GM19043 (cell line): ENCODE data around the gene CPHXL.
A peak's percentile ranks its signal among the peaks of the same experiment; 100 is the strongest.

Experiments
- ATAC-seq: cut with Tn5 transposase; IDR thresholded peaks from one replicate; pipeline ENCODE4 v1.9.1; 2021; ENCODE audit warnings: low read depth; ENCODE audit not compliant: unreplicated experiment

CPHXL gene

DNA sequence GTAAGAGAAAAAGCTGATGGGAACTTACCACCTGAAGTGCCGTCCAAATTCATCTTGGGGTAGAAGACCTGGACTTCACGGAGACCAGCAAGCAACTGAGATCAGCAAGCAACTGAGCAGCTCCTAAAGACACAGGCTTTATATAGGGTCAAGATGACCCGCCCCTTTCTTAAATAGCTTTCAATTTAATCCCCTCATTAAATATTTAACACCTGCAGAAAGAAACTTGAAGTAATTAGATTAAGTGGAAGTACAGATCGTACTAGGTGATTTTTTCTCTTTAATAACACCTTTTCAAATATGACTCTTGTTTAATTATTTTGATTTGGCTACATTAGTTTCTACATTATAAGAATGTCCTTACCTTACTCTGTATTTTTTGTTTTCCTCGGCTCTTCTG lies at the start of gene CPHXL:
CPHXL (minus strand) TSS at position 101 of the 400 bp plus-strand sequence; CDS start at position 53, 48 bp downstream.
- ATAC-seq: no peak

DNA sequence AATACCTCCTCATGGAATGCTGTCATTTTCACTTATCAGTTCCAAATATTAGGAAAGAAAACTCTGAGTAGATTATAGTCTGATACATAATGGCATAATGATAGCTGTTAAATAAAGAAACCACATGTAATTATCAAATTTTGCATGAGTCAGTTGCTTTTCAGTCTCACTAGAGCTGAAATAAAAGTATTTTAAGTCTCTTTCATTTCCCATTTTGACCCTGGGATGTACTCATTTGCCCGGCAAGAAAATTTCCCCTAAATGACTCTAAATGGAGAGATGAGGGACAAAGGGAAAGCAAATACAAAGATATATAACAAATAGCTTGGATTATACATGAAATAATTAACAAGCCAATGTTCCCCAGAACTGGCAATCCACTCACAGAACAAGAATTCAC lies 47.9 kb upstream of the CPHXL start:
- ATAC-seq: no peak

- ATAC-seq: no peak
These were observed 43.8 kb upstream of the CPHXL start for GRCh38 chr16:75770051-75770450.

DNA sequence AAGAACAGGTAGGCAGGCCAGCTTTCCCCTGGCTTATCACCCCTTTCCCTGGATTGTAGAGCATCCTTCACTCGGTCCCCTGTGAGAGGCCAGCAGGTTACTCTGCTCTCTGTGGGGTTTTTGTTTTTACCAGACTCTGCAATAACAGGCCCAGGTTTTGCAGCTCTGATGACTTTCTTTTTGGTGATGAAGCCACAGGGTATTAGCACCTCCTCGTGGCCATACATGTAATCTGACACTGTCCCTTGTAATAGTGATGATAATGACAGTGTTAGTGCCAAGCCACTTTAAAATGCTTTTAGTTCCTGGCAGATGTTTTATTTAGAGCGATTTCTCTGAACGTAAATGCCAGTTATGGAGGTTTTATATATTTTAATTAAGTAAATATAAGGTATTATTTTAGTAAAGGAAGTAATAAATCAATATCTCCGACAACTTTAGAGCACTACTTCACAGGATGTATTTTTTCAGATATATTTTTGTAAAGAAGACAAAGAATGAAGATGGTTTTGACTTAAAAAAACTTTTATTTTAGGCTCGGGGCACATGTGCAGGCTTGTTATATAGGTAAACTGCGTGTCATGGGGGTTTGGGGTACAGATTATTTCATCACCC lies 38.0 kb upstream of the CPHXL start:
- ATAC-seq: peak; percentile 84

DNA sequence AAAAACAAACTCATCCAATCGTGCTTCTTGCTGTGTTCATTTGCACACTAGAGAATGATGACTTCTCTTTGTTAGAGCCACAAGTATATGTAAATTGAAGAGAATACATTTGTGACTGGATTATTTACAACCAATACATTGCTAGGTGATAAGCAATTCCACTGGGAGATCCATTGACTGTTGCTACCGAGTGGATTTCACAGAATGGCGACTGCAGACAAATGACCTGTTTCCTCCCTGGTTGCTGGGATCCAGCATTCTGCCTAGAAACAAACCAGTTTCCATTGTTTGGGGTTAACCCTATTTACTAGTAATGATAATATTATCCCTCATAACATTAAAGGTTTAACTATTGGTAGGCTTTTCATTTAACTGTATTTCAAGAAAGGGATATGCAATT lies 36.9 kb upstream of the CPHXL start:
- no peak for ATAC-seq

GRCh38 chr16:75762746-75763145 lies 36.5 kb upstream of the CPHXL start:
- ATAC-seq: no peak

DNA sequence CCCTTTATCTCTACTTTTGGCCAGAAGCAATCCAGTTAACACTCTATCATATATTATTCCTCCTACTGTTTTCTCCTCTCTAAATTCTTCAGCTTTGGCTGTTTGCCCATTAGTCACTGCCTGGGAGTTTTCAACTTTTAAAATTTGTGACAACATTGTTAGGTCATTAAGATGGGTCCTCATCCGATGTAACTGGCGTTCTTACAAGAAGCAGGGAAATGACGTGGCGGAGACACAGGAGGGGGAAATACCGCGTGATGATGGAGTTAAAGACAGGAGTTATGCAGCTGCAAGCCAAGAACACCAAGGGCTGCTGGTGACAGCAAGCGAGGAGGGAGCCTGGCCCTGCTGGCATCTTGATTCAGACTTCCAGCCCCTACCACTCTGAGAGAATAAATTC lies 34.8 kb upstream of the CPHXL start:
- peak; percentile 9 for ATAC-seq

DNA sequence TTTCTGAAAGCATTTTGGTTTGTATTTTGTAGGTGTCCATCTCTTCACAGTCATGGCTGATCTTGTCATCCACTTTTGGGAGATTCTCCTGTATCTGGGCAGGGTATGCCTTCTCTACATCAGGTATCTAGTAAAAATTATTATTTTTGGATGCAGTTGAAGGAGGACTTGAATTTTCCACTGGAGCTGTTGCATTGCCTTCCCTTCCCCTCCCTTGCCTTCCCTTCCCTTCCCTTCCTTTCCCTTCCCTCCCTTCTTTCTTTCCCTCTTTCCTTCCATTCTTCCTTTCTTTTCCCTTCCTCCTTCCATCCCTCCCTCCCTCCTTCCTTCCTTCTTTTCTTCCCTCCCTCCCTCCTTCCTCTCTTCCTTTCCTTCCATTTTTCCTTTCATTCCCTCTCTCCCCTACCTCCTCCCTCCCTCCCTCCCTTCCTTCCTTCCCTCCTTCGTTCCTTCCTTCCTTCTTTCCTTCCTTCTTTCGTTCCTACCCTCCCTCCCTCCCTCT lies 33.8 kb upstream of the CPHXL start:
- no peak for ATAC-seq

DNA sequence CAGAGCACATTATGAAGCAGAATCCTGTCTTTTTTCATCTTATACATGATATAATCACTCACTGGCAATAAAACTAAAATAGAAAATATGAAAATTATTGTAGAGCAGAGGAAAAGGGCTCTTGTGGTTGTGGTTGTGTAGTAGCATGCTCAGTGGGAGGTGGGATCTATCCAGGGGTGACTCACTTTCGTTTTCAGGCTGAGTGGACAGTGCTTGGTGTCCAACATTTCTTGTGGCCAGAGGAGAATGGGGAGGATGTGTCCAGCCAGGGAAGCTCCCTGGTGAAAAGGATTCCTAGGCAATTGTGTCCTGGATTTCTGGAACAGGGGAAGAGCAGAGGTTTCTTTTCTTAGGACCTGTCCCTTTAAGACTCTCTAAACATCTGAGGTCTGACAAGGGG lies 31.9 kb upstream of the CPHXL start:
- peak; percentile 31 for ATAC-seq

DNA sequence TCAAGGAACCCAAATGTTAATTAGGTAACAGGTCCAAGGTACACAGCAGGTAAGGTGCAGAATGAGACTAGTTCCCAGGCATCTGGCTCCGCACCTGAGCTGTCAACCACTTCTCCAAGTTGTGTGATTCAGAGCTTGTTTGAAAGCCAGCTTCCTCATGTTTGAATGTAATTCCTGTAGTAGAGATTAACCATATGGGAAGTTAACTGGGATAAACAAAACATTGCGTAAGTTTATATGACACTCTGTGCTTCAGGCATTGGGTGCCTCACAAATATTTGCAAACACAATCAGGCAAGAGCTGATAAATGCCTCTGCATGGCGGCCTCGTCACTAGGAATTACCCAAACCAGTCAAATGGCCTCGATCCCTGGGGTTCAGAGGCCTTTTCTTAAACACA lies 27.9 kb upstream of the CPHXL start:
- ATAC-seq: no peak

DNA sequence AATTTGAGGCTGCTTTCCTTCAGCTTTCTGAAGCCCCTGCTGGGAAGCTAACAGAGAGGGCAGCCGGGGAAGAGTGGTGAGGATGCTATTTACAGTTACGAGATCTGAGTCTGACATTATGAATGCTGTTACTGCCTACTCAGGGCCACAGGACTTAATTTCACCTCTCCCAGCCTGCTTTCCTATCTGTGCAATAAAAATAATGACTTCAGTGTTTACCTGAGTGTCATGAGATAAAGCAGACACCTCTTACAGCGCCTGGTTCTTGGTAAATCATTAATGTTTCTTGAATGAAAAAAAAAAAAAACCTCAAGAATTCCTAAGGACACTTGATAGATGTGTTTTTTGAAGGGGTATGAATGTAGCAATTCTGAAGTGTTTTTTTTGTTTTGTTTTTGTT lies 24.2 kb upstream of the CPHXL start:
- ATAC-seq: no peak

- no peak for ATAC-seq
These were observed 20.1 kb upstream of the CPHXL start for GRCh38 chr16:75746359-75746758.

GRCh38 chr16:75745823-75746222 lies 19.5 kb upstream of the CPHXL start:
- no peak for ATAC-seq

DNA sequence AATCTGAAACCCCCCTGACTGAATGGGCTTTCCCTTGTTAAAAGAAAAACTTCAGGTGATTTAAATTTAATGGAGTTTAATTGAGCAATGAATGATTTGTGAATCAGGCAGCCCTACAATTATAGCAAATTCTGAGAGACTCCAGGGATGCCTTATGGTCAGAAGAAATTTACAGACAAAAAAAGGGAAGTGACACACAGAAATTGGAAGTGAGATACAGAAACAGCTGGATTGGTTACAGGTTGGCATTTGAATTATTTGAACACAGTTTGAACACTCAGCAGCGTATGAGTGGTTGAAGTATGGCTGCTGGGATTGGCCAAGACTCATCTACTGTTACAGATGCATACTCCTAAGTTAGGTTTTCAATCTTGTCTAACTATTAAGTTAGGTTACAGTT lies 19.0 kb upstream of the CPHXL start:
- no peak for ATAC-seq

DNA sequence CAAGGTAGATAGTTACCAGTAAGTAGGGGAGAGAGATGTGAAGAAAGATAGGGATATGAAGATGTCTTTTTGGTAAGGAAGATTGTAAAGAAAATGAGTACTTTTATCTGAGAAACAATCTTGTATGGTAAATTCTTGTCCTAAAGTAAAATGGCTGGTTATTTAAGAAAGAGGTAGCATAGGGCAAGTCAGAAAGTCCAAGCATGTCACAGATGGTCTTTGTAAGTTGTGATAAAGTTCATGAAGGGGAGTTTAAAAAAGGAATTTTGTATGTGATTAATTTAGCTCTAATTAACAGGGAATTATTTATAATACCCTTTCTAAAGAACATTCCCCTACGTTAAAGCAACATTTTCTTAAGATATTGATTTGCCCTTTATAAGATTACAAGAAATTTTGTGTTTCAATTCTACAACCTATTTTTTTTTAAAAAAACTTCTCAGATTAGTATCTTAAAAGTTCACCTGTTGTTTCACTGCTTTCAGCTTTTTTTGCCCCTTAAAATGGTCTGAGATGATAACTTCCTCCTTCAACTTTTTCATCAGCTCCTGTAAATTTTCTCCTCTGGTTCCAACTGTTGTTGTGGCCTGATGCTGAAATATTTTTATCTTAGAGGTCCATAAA lies 16.2 kb upstream of the CPHXL start:
- ATAC-seq: no peak

GRCh38 chr16:75733305-75734211 lies 7.3 kb upstream of the CPHXL start:
- no peak for ATAC-seq

DNA sequence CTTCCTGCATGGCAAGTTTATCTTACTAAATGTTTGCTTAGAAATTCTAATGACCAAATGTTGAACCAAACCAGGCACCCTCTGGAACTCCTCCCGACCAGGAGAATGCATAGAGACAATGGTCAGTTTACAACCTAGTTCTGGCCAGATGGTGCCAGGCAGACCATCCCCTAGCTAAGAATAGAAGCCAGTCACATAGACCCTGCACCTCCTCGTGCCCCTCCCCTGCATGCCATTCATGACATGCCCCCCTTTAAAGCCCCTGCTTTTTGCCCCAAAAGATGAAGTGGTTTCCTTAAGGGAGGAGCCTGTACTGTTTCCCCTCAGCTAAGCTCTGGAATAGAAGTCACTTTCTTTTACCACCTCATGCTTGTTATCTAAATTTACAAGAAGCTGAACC lies 6.6 kb upstream of the CPHXL start:
- no peak for ATAC-seq

GRCh38 chr16:75727221-75727620 lies 931 bp upstream of the CPHXL start:
- no peak for ATAC-seq

DNA sequence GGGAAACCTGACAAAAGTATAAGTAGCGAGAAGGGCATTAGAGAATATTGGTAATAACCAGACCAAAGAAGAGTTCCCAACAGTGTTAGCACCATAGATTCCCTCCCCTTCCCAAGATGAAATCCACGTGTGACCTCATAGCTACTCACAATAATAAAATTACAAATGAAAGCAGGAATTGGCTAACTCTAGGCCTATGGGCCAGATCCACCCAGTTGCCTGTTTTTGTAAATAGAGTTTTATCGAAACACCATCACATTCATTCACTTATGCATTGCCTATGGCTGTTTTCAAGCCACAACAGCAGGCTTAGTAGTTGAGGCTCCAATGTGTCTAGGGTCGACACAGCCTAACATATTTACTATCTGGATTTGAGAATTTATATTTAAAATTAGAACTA lies 7.8 kb downstream of the CPHXL start:
- ATAC-seq: no peak

DNA sequence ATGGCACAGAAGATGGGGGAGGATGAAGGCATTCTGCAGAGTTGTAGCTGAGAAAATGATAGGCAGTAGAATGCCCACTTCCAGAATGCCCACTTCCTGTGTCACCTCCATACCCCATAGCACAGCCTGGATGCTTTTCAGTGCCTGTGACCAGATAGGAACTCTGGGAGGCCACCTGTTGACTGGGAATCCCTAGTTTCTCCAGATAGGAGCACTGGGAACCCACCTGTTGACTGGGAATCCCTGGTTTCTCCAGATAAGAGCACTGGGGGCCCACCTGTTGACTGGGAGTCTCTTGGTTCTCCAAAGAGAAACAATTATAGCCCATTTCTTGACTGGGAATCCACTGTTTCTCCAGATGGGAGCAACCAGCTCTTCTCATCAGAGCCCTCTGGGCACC lies 11.6 kb downstream of the CPHXL start:
- no peak for ATAC-seq

- ATAC-seq: no peak
These were observed 15.9 kb downstream of the CPHXL start for GRCh38 chr16:75710344-75710743.
